ENCODE data around the gene RGS6. TPM values are rescaled to one million over a fixed set of nuclear protein-coding genes. Genes with fewer than 3 reads are reported as not detected.

The RGS6 gene
- total and polyA plus RNA-seq, 4 experiments from 2014 or later: 0.32 TPM; not detected in 3

DNA sequence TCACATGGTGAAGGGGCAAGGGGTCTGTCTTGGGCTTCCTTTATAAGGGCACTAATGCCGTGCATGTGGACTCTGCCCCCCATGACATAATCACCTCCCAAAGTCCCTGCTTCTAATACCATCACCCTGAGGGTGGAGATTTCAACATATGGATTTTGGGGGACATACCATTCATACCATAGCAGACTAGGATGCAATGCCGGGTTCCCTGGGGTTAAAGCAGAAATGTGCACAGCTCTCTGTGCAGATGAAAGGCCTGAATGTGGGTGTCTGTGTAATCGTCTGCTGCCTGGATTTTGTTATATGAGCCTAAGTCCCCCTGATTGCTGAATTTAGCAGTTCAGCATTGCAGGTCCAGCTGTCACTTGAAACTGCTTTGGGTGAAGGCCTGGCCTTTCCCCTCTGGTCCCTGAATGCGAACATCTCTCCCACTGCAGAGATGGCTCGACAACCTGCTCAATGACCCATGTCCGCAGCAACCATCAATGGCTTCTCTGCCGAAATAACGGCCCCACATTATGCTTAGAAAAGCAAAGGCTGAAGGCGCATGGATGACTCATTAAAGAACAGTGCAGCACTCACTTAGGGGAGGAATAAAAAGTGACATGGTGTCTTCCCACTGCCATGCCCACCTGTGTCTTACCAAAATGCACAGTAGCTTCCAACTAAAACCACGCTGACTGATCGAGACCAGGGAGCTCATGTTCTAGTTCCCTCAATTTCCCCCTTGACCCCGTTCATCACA, 675.3 kb downstream of the RGS6 start:
- ChIA-PET CTCF (ENCODE audit: partially characterized antibody) (no interaction called here), POLR2A (ENCODE audit: partially characterized antibody) (no interaction called here)
- Histone ChIP-seq H3K27me3 (ENCODE audit: insufficient read depth, low read length) (no peaks in the 10 kb centered on the region), H3K27ac (ENCODE audit: low read depth, low read length) (no peak overlapping the region), H3K4me1 (ENCODE audit: insufficient read depth, low read length) (no peaks in the 10 kb centered on the region), H3K36me3 (ENCODE audit: insufficient read depth, low read length) (no peaks in the 10 kb centered on the region), H3K4me3 (ENCODE audit: low read length in 2 of 2) (no peak overlapping the region), H3K9me3 (ENCODE audit: control insufficient read depth in 1 of 2, low read length in 2 of 2) (no peaks in the 10 kb centered on the region)
- intact Hi-C loops (cut with micrococcal nuclease): no loop called here
- H3K36me3 Mint-ChIP-seq: no peaks in the 10 kb centered on the region
- H3K4me1 Mint-ChIP-seq: no peaks in the 10 kb centered on the region
- no peaks in the 10 kb centered on the region for H3K9me3 Mint-ChIP-seq
- H3K4me3 Mint-ChIP-seq: no peak overlapping the region
- no peak for DNase-seq
- H3K27ac Mint-ChIP-seq: no peak overlapping the region
- H3K27me3 Mint-ChIP-seq: peaks cover 0 to 2% of the 10 kb centered on the region in 2 donors

DNA sequence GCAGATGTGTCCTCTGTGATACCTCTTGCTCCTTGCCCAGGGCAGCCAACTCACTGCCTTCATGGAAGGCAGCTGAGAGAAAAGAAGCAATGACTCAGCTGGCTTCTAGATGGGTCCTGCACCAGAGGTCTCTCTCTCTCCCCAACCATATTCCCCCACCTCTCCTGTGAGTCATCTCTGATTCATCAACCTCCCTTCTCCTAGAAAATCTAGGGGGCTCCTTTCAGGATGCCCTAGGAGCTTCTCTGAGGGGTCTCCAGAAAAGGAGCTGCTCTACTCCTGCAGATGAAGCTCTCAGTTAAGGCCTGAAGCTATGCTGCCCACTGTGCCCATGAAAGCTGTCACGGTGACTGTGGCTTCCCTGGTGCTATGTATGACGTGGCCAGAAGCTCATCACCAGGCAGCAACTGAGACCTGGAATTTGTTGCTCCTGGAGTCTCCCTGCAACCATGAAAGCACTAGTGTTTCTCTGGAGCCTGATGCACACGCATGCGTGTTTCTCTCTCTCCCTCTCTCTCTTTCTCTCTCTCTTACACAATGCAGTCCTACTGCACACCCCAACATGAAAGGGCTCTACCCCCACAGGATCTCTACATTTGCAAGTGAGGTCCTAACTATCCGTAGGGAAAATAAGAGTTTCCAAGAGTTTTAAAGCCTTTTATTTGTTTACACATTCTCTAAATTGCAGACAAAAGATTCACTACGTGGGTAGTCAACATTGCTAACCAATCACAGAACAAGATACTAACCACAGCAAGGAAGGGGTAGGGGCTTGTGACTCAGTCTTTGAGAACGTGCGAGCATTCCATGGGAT, 676.4 kb downstream of the RGS6 start:
- intact Hi-C loops (cut with micrococcal nuclease): no loop called here
- Histone ChIP-seq H3K4me3 (ENCODE audit: low read length in 2 of 2) (no peak overlapping the region), H3K4me1 (ENCODE audit: insufficient read depth, low read length) (no peaks in the 10 kb centered on the region), H3K27ac (ENCODE audit: low read depth, low read length) (no peak overlapping the region), H3K36me3 (ENCODE audit: insufficient read depth, low read length) (no peaks in the 10 kb centered on the region), H3K27me3 (ENCODE audit: insufficient read depth, low read length) (no peaks in the 10 kb centered on the region), H3K9me3 (ENCODE audit: control insufficient read depth in 1 of 2, low read length in 2 of 2) (no peaks in the 10 kb centered on the region)
- H3K4me1 Mint-ChIP-seq: peaks cover 0 to 2% (median 0%) of the 10 kb centered on the region in 4 donors
- ChIA-PET CTCF (ENCODE audit: partially characterized antibody) (no interaction called here), POLR2A (ENCODE audit: partially characterized antibody) (no interaction called here)
- peaks cover 2 to 4% of the 10 kb centered on the region in 2 donors for H3K27me3 Mint-ChIP-seq
- no peak overlapping the region for H3K4me3 Mint-ChIP-seq
- H3K9me3 Mint-ChIP-seq: no peaks in the 10 kb centered on the region
- no peak for DNase-seq
- no peak overlapping the region for H3K27ac Mint-ChIP-seq
- H3K36me3 Mint-ChIP-seq: no peaks in the 10 kb centered on the region

DNA sequence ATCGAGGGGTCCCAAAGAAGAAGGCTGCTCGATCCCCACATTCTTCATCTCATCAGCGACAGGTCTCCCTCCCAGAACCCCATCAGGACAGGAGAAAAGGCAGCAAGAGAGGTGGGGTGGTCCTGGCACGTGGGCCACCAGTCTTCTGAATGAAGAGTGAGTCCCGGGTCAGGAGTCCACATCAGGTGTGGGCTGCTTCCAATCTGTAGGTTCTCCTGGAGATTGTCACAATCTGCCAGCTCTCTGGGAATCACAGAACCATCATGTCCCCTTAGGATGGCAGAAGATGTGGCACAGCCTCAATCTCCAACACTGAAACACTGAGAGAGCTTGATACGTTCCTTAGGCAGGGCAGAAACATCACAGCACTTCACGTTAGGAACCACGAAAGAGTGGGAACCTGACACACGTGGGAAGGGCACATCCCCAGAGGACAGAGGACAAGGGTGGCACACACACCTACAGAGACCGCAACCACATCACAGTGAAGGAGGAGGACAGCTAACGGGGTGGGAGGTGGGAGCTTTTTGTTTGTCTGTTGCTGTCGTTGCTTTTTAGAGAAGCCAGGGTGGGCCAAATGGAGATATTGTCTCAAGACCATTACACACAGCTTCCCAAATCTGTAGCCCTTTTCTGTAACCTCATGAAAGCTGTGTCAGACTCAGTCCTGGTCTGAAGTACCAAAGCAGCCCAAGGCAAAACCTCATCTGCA, 677.1 kb downstream of the RGS6 start:
- no peak overlapping the region for H3K4me3 Mint-ChIP-seq
- POLR2A ChIA-PET (ENCODE audit: partially characterized antibody): no interaction called here
- no peaks in the 10 kb centered on the region for H3K9me3 Mint-ChIP-seq
- H3K27ac Mint-ChIP-seq: no peak overlapping the region
- Histone ChIP-seq H3K4me1 (ENCODE audit: insufficient read depth, low read length) (no peaks in the 10 kb centered on the region), H3K9me3 (ENCODE audit: control insufficient read depth in 1 of 2, low read length in 2 of 2) (no peaks in the 10 kb centered on the region), H3K27ac (ENCODE audit: low read depth, low read length) (no peak overlapping the region), H3K27me3 (ENCODE audit: insufficient read depth, low read length) (no peaks in the 10 kb centered on the region), H3K4me3 (ENCODE audit: low read length in 2 of 2) (no peak overlapping the region), H3K36me3 (ENCODE audit: insufficient read depth, low read length) (no peaks in the 10 kb centered on the region)
- peaks cover 0 to 2% (median 0%) of the 10 kb centered on the region in 4 donors for H3K4me1 Mint-ChIP-seq
- CTCF ChIA-PET (ENCODE audit: partially characterized antibody): no interaction called here
- H3K27me3 Mint-ChIP-seq: peaks cover 2 to 4% of the 10 kb centered on the region in 2 donors
- H3K36me3 Mint-ChIP-seq: no peaks in the 10 kb centered on the region
- intact Hi-C loops (cut with micrococcal nuclease): no loop called here
- no peak for DNase-seq

DNA sequence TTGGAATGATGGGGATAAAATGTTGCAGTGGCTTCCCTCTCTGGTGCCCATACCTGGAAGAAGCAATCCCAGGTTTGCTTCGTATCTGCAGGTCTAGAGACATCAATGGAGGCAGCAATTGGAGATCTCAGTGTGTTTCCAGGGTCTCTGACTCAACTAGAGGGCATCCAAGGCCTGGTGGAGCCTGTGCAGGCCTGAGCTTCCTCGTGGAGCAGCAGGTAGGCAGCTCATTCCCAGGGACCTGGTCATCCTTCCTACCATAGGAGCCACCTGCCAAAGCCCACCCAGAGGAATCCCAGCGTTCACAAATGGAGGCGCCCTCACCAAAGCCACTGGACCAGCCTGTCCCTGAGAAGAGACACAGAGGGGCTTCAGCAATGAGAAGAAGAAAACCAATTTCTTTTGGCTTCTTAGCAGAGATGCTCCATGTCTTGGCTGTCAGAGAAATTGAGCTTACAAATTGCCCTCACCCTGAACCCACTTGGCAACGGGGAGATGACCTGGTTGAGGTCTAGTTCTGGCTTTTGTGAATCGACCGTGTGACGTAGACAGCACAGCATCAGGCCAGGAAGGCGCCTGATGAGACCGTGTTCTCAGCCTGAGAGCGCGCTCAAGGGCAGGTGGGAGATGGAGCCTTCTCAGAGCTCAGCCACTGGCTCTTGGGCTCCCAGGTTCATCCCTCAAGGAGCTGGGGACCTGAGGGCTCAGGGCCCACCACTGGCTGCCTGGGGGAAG, 678.0 kb downstream of the RGS6 start:
- Mint-ChIP-seq H3K4me3 (no peak overlapping the region), H3K9me3 (no peaks in the 10 kb centered on the region), H3K36me3 (no peaks in the 10 kb centered on the region), H3K4me1 (peaks cover 0 to 2% (median 0%) of the 10 kb centered on the region in 4 donors), H3K27ac (no peak overlapping the region), H3K27me3 (peaks cover 2 to 4% of the 10 kb centered on the region in 2 donors)
- intact Hi-C loops (cut with micrococcal nuclease): no loop called here
- Histone ChIP-seq H3K9me3 (ENCODE audit: control insufficient read depth in 1 of 2, low read length in 2 of 2) (no peaks in the 10 kb centered on the region), H3K4me3 (ENCODE audit: low read length in 2 of 2) (no peak overlapping the region), H3K27me3 (ENCODE audit: insufficient read depth, low read length) (no peaks in the 10 kb centered on the region), H3K36me3 (ENCODE audit: insufficient read depth, low read length) (no peaks in the 10 kb centered on the region), H3K4me1 (ENCODE audit: insufficient read depth, low read length) (no peaks in the 10 kb centered on the region), H3K27ac (ENCODE audit: low read depth, low read length) (no peak overlapping the region)
- ChIA-PET CTCF (ENCODE audit: partially characterized antibody) (no interaction called here), POLR2A (ENCODE audit: partially characterized antibody) (no interaction called here)
- no peak for DNase-seq

DNA sequence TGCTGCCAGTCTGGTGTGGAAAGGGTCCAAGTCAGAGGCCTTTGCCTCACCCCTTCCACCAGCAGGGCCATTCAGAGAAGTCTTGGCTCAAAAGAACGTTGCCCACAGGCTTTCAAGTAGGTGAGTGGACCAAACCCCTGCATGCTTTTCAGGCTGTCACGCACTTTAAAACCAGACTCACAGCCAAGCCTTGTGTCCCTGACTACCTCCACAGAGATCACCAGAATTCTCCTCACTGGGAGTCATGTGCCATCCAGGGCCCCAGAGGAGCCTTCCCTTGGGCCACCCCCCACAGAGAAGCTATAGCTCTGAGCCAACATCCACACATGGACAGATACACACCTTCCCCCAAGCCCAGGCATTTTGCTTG, 678.6 kb downstream of the RGS6 start:
- Mint-ChIP-seq H3K27ac (no peak overlapping the region), H3K4me3 (no peak overlapping the region), H3K27me3 (peaks cover 2 to 4% of the 10 kb centered on the region in 2 donors), H3K36me3 (no peaks in the 10 kb centered on the region), H3K4me1 (peaks cover 0 to 2% (median 0%) of the 10 kb centered on the region in 4 donors), H3K9me3 (no peaks in the 10 kb centered on the region)
- intact Hi-C loops (cut with micrococcal nuclease): no loop called here
- Histone ChIP-seq H3K27me3 (ENCODE audit: insufficient read depth, low read length) (no peaks in the 10 kb centered on the region), H3K36me3 (ENCODE audit: insufficient read depth, low read length) (no peaks in the 10 kb centered on the region), H3K9me3 (ENCODE audit: control insufficient read depth in 1 of 2, low read length in 2 of 2) (no peaks in the 10 kb centered on the region), H3K4me1 (ENCODE audit: insufficient read depth, low read length) (no peaks in the 10 kb centered on the region), H3K4me3 (ENCODE audit: low read length in 2 of 2) (no peak overlapping the region), H3K27ac (ENCODE audit: low read depth, low read length) (no peak overlapping the region)
- no peak for DNase-seq
- CTCF ChIA-PET (ENCODE audit: partially characterized antibody): no interaction called here
- POLR2A ChIA-PET (ENCODE audit: partially characterized antibody): no interaction called here

DNA sequence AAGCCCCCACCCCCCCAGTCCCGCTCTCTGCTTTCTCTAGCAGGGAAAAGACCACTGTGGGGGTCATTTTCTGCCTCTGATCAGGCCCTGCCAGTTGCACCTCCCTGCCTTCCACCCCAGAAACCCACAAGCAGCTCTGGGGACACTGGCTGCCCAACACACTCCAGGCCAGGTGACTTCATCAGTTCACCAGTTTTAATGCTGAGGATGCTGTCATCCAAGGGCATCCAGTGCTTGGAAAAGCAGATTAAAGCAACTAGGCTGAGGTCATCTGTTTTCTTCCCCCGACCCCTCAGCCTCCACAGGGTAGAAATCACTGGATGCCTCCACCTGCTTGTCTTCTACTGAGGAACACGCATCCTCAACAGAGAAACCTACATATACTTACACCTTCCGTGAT, 679.3 kb downstream of the RGS6 start:
- H3K27me3 ChIP-seq (ENCODE audit: insufficient read depth, low read length): no peaks in the 10 kb centered on the region
- no peak for DNase-seq
- H3K27ac ChIP-seq (ENCODE audit: low read depth, low read length): no peak overlapping the region

DNA sequence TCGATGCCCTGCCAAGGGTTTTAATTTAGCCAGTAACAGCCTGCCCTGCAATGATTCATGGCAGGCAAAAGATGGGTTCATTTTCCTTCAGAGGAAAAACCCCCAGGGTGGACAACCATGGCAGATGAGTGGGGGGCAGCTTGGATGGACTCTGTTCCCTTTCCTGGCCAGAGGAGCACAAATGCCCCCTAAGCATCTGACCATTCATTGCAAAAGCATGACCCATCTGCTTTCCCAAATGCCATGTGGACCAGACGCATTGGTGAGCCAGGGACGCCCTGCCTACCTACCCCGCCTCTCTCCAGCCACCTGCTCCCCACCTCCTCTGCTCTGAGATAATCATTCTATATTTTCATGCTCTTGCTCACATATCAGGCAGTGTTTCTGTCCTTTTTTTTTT, 679.8 kb downstream of the RGS6 start:
- DNase-seq: no peak
- no peaks in the 10 kb centered on the region for H3K27me3 ChIP-seq (ENCODE audit: insufficient read depth, low read length)
- H3K4me3 Mint-ChIP-seq: no peak overlapping the region
- no peaks in the 10 kb centered on the region for H3K4me1 ChIP-seq (ENCODE audit: insufficient read depth, low read length)
- ChIA-PET POLR2A (ENCODE audit: partially characterized antibody) (no interaction called here), CTCF (ENCODE audit: partially characterized antibody) (no interaction called here)
- H3K36me3 ChIP-seq (ENCODE audit: insufficient read depth, low read length): no peaks in the 10 kb centered on the region
- peaks cover 2 to 9% of the 10 kb centered on the region in 2 donors for H3K27me3 Mint-ChIP-seq
- H3K9me3 Mint-ChIP-seq: no peaks in the 10 kb centered on the region
- no peak overlapping the region for H3K27ac Mint-ChIP-seq
- H3K4me1 Mint-ChIP-seq: peaks cover 0 to 2% (median 0%) of the 10 kb centered on the region in 4 donors
- H3K9me3 ChIP-seq (ENCODE audit: control insufficient read depth in 1 of 2, low read length in 2 of 2): no peaks in the 10 kb centered on the region
- intact Hi-C loops (cut with micrococcal nuclease): no loop called here
- no peak overlapping the region for H3K4me3 ChIP-seq (ENCODE audit: low read length in 2 of 2)
- no peaks in the 10 kb centered on the region for H3K36me3 Mint-ChIP-seq
- no peak overlapping the region for H3K27ac ChIP-seq (ENCODE audit: low read depth, low read length)

More for the DNA sequence above, 679.3 kb downstream of the RGS6 start:
- no peak overlapping the region for H3K27ac Mint-ChIP-seq
- H3K4me1 ChIP-seq (ENCODE audit: insufficient read depth, low read length): no peaks in the 10 kb centered on the region
- H3K9me3 Mint-ChIP-seq: no peaks in the 10 kb centered on the region
- H3K9me3 ChIP-seq (ENCODE audit: control insufficient read depth in 1 of 2, low read length in 2 of 2): no peaks in the 10 kb centered on the region
- no peak overlapping the region for H3K4me3 Mint-ChIP-seq
- H3K27me3 Mint-ChIP-seq: peaks cover 2 to 9% of the 10 kb centered on the region in 2 donors
- no peaks in the 10 kb centered on the region for H3K36me3 Mint-ChIP-seq
- peaks cover 0 to 2% (median 0%) of the 10 kb centered on the region in 4 donors for H3K4me1 Mint-ChIP-seq
- intact Hi-C loops (cut with micrococcal nuclease): no loop called here
- ChIA-PET POLR2A (ENCODE audit: partially characterized antibody) (no interaction called here), CTCF (ENCODE audit: partially characterized antibody) (no interaction called here)
- H3K36me3 ChIP-seq (ENCODE audit: insufficient read depth, low read length): no peaks in the 10 kb centered on the region
- no peak overlapping the region for H3K4me3 ChIP-seq (ENCODE audit: low read length in 2 of 2)
